Peyer's patch (tissue), 4 donors: ENCODE results near the gene SLCO6A1.

Experiments used
- POLR2A ChIP-seq, 2 donors: fragments of 450-650 bp; IDR thresholded peaks; one replicate each; pipeline ENCODE4 v1.5.1; 2017; ENCODE audit warnings: antibody characterized with exemption in 2 of 2, mild to moderate bottlenecking in 2 of 2, moderate library complexity in 2 of 2
- TF ChIP-seq, protein P1 (sequence below), 6 experiments: fragments of 450-650 bp in 4 of 6; fragments of 200-600 bp in 2 of 6; sonication (generic) in 1 of 6; IDR thresholded peaks; one replicate each; pipeline ENCODE4 v1.5.1; 2017 to 2019; ENCODE audit warnings: antibody characterized with exemption in 6 of 6, mild to moderate bottlenecking in 3 of 6, moderate library complexity in 1 of 6

GRCh38 chr5:102341681-102342288 is 157.0 kb downstream of the SLCO6A1 start:
- no peak for TF ChIP-seq POLR2A (IDR thresholded peaks at IDR 0.05)
- TF ChIP-seq, protein P1, sequence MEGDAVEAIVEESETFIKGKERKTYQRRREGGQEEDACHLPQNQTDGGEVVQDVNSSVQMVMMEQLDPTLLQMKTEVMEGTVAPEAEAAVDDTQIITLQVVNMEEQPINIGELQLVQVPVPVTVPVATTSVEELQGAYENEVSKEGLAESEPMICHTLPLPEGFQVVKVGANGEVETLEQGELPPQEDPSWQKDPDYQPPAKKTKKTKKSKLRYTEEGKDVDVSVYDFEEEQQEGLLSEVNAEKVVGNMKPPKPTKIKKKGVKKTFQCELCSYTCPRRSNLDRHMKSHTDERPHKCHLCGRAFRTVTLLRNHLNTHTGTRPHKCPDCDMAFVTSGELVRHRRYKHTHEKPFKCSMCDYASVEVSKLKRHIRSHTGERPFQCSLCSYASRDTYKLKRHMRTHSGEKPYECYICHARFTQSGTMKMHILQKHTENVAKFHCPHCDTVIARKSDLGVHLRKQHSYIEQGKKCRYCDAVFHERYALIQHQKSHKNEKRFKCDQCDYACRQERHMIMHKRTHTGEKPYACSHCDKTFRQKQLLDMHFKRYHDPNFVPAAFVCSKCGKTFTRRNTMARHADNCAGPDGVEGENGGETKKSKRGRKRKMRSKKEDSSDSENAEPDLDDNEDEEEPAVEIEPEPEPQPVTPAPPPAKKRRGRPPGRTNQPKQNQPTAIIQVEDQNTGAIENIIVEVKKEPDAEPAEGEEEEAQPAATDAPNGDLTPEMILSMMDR (IDR thresholded peaks at IDR 0.05), result no peak
